PFSK-1 (cell line): Measurements from ENCODE around the gene MLPH.

Experiments used
- POLR2AphosphoS5 ChIP-seq: IDR thresholded peaks from 2 replicates; pipeline ENCODE4 v1.6.1; 2012; ENCODE audit warnings: low read depth, mild to moderate bottlenecking, control low read depth, low read length, moderate library complexity
- SIN3A ChIP-seq: IDR thresholded peaks from 2 replicates; pipeline ENCODE4 v1.6.1; 2012; ENCODE audit warnings: mild to moderate bottlenecking, low read length, moderate library complexity, borderline replicate concordance; ENCODE audit not compliant: insufficient read depth
- TAF1 ChIP-seq: IDR thresholded peaks from 2 replicates; pipeline ENCODE4 v1.6.1; 2012; ENCODE audit warnings: low read length, control low read depth, borderline replicate concordance; ENCODE audit not compliant: insufficient read depth

DNA sequence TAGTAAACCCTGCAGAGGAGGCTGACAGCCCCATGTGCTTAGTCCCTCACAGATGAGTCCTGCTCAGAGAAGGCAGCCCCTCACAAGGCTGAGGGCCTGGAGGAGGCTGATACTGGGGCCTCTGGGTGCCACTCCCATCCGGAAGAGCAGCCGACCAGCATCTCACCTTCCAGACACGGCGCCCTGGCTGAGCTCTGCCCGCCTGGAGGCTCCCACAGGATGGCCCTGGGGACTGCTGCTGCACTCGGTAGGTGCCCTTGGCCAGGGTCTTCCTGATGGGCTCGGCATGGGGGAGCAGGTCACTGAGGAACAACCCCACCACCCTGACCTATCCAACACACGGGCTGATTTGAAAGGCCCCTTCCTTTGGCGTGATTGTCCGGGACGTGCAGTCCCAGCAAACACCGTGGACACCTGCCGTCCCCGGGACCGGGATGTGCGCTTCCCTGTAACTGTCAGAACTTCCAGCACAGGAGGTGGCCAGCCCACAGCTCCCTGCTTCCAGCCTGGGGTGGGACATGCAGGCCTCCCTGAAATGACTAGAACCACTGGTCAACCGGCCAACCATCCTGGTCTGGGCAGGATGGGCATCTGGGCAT lies 38.6 kb downstream of the MLPH start:
- TF ChIP-seq TAF1 (no peak), SIN3A (no peak), POLR2AphosphoS5 (no peak)
